Measurements from ENCODE around the gene SCAMP5. TPM values are rescaled to one million over a fixed set of nuclear protein-coding genes. Genes with fewer than 3 reads are reported as not detected.

SCAMP5 gene, protein sequence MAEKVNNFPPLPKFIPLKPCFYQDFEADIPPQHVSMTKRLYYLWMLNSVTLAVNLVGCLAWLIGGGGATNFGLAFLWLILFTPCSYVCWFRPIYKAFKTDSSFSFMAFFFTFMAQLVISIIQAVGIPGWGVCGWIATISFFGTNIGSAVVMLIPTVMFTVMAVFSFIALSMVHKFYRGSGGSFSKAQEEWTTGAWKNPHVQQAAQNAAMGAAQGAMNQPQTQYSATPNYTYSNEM
- total RNA-seq: 2.3 and 4.0 TPM in 2 replicates

DNA sequence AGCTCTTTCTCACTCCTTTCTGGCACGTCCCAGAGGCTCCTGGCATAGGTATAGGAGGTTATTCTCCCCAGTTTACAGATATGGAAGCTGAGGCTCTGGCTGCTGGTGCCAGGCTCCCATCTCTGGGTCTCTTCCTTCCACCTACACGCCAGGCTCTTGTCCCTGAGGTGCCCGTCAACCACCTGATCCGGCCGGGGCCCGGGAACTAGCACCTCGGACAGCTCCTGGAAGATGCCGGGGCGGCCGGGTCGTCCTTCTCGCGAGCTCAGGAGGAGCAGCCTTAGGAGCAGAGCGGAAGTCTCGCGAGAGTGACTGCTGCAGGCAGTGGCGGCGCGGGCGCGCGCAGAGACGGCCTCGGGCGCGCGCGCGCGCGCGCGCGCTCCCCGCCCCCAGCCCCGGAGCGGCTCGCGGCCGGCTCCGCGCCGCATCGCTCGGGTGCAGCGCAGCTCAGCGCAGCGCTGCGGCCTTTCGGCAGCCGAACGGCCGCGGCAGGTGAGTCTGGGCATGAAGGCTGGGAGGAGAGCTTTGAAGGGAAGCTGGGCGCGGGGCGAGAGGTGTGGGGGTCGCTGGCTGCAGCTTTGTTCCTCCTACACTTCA lies at the start of gene SCAMP5:
Gene SCAMP5, plus strand, starts transcription at position 382 of the 597 bp plus-strand sequence. CDS start 16,277 bp downstream, outside the sequence.

DNA sequence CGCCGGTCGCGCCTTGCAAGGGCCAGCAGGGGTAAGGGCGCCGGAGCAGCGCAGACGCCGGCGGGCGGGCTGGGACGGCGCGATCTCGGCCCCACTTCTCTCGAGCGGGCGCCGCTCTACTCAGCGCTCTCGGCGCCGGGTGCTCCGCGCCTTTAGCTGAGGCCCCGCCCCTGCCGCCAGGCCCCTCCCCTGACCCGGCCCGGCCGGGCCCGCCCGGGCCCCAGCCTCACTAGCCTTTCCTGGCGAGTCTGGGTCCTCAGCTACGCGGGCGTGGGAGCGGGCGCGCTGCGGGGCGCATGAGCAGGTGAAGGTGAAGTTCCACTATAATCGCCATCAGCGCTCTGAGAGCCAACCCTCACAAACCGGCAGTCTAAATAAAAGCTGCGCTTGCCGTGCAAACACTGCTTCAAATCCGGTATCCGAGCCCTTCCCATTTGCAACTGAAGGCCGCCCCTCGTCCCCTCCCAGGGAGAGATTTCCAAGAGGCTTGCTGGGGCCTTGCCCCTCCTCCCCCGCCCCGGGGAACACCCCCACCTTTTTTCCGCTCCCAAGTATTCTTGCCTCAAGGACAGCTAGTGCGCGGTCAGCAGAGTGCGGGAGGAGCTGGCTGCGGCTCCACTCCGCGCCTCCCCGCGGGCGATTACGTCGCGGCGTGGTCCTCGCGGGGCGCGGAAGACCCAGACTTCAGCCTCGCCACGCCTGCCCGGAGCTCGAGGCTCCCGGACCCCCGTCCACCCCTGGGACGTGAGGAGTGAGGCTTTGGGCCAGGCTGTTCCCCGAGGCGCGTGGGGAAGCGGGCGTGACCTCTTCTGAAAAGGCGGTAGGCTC lies 38.5 kb upstream of the SCAMP5 start, which contains the start of gene RPP25:
Gene RPP25, minus strand, starts transcription at position 125 of the 828 bp plus-strand sequence. CDS start 189 bp downstream, outside the sequence.

DNA sequence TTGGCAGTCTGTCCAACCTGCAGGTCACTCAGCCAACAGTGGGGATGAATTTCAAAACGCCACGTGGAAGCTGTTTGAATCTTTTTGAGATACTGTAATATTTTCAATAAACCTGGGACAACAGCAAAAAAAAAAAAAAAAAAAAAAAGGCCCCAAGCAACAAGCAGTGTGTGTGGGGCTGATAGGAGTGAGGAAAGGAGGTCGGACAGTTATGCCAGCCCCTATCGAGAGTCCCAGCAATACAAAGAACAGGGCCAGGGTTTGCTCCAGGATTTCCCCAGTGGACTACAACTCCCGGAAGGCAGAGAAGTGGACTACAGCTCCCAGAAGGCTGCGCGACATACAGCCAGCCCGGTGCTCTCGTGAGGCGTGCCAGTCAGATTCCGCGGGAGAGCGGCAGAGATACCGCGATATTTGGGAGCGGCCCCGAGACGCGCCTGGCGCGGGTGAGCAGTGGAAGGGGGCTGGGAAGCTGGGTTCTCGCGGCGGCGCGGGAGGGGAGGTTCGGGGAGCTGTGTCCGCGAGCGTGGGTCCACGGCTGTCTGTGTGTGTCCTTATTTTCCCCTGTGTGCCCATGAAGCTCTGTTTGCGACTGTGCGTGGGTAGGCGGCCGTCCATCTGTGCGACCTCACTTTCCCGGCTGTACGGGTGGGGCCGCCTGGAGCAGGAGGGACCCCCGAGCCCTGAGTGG lies 28.0 kb downstream of the SCAMP5 start, which contains the start of gene PPCDC:
Gene PPCDC, plus strand, starts transcription at position 410 of the 691 bp plus-strand sequence. CDS start 4,729 bp downstream, outside the sequence.

Other genes with a start within 250 kb of the SCAMP5 start
- gene CYP1A2, start 246.7 kb upstream of the SCAMP5 start, total RNA-seq: not detected in 2 replicates
- gene CSK, start 213.5 kb upstream of the SCAMP5 start, total RNA-seq: 12.1 and 30.5 TPM in 2 replicates
- gene LMAN1L, start 182.7 kb upstream of the SCAMP5 start, total RNA-seq: not detected in 2 replicates
- gene CPLX3, start 168.9 kb upstream of the SCAMP5 start, total RNA-seq: not detected in 2 replicates
- gene ULK3, start 152.4 kb upstream of the SCAMP5 start, total RNA-seq: 13.5 and 16.3 TPM in 2 replicates
- gene SCAMP2, start 122.2 kb upstream of the SCAMP5 start, total RNA-seq: 20.9 and 39.1 TPM in 2 replicates
- gene MPI, start 105.5 kb upstream of the SCAMP5 start, total RNA-seq: 63.1 and 73.9 TPM in 2 replicates
- gene FAM219B, start 88.7 kb upstream of the SCAMP5 start, total RNA-seq: 26.3 and 72.2 TPM in 2 replicates
- 24.8 and 61.7 TPM in 2 replicates for gene COX5A, start 57.5 kb upstream of the SCAMP5 start, total RNA-seq
- gene RPP25, start 38.8 kb upstream of the SCAMP5 start, total RNA-seq: 13.4 and 14.1 TPM in 2 replicates
- 9.0 and 11.5 TPM in 2 replicates for gene PPCDC, start 28.0 kb downstream of the SCAMP5 start, total RNA-seq
- gene C15orf39, start 206.3 kb downstream of the SCAMP5 start, total RNA-seq: 2.3 and 2.5 TPM in 2 replicates